Right lobe of liver (tissue), 4 donors: ENCODE data around the gene SLC5A4.

Source experiments
- POLR2A ChIP-seq: fragments of 450-650 bp; IDR thresholded peaks from one replicate; pipeline ENCODE4 v1.6.1; 2017; ENCODE audit warnings: antibody characterized with exemption, mild to moderate bottlenecking
- TF ChIP-seq, protein P1 (sequence below), 4 donors: fragments of 200-600 bp in 3 of 4; fragments of 450-650 bp in 1 of 4; IDR thresholded peaks; one replicate each; pipeline versions ENCODE4 v1.5.1 to v1.8.0; 2016 to 2022; ENCODE audit warnings: antibody characterized with exemption in 4 of 4, mild to moderate bottlenecking in 2 of 4
- donor health status: DM: no; HTN: no; CAD: no.
- donor health status: DM: no; HTN: no; CAD: no.
- donor health status: DM: no; HTN: yes; CAD: no.

DNA sequence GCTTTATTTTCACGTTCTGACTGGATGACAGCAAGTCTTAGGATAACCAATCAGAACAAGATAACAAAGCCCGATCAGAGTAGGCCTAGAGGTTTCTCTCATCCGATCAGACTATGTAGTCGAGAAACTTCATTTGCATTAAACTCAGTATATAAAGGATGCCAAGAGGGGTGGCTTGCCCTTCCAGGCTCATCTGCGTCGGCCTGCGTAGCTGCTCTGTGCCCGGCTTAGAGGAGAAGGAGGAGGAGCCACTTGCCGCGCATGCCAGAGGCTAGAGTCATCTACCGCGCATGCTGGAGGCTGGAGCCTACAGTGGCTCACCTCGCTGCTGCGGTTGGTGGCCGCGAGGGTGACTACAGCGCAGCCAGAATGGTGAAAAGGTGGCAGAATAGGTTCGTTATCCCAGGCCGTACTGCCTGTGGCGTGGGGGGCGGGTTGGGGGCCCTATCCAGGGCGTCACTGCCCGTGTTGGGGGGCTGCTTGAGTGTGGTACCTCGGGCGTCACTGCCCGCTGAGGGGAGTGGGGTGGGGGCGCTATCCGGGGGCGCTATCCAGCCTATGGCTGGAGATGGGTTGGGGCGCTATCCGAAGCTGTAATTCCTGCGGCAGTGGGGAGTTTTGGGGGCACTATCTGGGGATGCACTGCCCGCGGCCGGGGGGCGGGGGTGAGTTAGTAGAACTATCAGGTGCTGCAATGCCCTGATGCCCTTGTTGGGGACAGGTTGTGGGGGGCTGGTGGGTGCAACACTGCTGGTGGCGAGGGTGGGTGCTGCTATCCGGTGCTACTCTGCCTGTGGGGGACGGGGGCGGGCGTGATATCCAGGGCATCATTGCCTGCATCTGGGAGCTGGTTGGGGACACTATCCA is 50.1 kb downstream of the SLC5A4 start, which contains the start of gene RFPL2:
- TF ChIP-seq POLR2A = no peak
- TF ChIP-seq, protein P1, sequence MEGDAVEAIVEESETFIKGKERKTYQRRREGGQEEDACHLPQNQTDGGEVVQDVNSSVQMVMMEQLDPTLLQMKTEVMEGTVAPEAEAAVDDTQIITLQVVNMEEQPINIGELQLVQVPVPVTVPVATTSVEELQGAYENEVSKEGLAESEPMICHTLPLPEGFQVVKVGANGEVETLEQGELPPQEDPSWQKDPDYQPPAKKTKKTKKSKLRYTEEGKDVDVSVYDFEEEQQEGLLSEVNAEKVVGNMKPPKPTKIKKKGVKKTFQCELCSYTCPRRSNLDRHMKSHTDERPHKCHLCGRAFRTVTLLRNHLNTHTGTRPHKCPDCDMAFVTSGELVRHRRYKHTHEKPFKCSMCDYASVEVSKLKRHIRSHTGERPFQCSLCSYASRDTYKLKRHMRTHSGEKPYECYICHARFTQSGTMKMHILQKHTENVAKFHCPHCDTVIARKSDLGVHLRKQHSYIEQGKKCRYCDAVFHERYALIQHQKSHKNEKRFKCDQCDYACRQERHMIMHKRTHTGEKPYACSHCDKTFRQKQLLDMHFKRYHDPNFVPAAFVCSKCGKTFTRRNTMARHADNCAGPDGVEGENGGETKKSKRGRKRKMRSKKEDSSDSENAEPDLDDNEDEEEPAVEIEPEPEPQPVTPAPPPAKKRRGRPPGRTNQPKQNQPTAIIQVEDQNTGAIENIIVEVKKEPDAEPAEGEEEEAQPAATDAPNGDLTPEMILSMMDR (IDR thresholded peaks at IDR 0.05) = no peak
